HG03064 (cell line): ENCODE results near the gene ERC2.
A peak's percentile ranks its signal among the peaks of the same experiment; 100 is the strongest.
"Not testable (repeated sequence)": the region's sequence is repeated elsewhere in the genome, so short reads cannot be mapped to it uniquely, and the experiment has no call there.

ENCODE experiments used
- ATAC-seq: cut with Tn5 transposase; IDR thresholded peaks from one replicate; pipeline ENCODE4 v1.9.1; 2021; ENCODE audit warnings: low read depth; ENCODE audit not compliant: unreplicated experiment

Gene ERC2

DNA sequence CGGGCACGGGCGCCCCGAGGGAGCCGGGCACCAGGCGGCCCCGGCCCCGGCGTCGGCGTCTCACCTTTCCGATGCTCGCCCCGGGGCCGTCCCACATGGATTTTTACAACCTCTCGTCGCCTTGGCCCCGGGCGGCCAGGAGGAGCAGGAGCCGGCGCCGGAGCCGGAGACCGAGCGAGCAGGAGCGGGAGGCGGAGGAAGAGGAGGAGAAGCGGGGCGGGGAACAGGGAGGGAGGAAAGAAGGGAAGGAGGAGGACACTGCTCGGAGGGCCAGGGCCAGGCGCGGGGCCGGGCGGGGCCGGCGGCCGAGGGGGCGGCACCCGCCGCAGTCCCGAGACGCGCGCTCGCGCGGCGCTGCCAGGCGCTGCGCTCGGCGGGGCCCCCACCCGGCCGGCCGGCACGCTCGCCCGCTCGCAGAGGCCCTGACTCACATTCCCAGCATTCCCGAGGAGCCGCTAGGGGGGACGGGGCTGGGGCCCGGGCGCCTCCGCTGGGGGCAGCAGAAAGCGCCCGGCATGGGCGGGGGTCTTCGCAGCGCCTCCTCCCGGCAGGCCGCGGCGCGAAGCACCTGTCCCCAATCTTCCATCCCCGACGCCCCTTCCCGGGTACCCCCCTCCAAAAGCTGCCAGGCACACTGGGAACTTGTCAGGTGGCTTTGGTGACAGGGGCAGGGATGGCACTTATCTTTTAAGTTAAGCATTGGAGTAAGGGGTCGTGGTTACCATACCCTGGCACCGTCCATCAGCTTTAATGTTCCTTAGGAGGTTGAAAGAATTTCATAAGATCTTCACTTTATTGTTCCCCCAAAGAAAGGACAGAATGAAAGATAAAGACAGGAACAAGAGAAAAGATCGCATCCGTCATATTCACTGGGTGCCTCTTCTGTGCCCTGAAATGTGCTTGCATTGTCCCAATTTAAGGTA, at the start of gene ERC2:
Gene ERC2, minus strand, starts transcription at position 284 of the 923 bp plus-strand sequence.
- no peak for ATAC-seq

DNA sequence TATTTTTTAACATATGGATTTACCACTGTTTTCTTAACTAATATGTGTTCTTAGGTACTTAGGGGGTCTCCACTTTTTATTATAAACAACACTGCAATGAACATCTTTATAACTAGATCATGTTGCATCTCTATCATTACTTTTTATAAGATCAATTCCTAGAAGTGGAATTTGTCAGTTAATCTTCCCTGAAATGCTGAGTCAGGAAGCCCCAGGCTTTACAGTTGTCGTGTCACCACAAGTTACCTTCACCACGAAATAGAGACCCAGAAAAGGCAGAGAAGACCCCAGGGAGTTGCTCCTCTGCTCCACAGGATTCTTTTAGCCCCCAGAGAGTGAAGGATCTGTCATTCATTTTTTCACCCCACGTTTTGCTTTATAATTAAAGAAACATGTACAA, 34.5 kb upstream of the ERC2 start:
- ATAC-seq, result no peak

DNA sequence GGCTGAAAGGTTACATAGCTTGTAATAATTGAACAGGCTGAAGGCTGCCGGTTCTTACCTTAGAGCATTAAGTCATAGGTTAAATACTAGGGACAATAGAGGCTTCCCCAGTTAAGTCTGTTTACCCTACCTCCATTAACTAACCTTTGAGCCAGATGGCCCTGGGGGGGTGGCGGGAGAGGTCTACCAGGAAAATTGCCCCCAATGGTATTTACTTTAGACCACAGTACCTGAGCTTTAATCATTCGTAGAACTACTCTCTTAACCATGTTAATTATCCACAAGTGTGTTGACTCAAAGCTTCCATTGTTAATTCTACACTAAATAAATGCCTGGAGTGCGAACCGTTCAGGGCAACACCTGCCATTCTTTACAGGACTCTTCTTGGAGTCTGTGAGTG, 28.1 kb upstream of the ERC2 start:
- not testable (repeated sequence) for ATAC-seq

DNA sequence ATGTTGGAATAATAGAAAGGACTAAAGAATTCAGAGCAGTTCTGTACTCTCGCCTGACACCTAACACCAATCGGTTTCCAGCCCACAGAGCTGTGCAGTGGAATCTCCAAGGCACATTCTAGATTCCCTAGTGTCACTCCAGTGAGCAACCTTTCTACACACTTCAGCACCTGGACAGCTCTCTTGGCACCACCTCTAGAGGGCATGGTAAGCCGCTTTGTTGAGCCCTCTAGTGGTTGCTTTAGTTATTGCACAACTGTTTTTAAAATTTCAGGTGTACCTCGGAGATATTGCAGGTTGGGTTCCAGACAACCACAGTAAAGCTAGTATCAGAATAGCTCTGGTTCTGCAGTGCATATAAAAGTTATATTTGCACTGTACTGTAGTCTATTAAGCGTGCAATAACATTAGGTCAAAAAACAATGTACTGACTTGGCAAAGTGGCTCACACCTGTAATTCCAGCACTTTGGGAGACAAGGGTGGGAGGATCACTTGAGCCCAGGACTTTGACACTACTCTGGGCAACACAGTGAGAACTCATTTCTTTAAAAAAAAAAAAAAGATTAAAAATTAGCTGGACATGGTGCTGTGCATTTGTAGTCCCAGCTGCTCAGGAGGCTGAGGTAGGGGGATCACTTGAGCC, 26.5 kb upstream of the ERC2 start:
- ATAC-seq, result peak; percentile 98

DNA sequence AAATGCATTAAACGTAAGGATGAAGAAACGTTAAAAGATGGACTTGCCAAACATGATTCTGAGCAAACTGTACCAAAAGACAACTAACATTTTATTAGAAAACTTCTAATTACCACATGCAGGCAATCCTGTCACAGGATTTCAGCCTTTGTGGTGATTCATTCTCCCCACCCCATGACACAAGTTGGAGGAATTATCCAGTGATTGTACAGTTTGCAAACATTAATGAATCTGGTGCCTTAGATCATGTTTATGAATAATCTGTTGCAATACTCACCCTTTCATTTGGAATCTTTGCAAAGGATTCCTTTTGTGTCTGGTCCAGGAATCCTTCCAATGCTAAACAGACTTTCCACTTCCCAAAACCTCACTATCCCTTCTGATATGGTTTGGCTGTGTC, 23.3 kb upstream of the ERC2 start:
- no peak for ATAC-seq

DNA sequence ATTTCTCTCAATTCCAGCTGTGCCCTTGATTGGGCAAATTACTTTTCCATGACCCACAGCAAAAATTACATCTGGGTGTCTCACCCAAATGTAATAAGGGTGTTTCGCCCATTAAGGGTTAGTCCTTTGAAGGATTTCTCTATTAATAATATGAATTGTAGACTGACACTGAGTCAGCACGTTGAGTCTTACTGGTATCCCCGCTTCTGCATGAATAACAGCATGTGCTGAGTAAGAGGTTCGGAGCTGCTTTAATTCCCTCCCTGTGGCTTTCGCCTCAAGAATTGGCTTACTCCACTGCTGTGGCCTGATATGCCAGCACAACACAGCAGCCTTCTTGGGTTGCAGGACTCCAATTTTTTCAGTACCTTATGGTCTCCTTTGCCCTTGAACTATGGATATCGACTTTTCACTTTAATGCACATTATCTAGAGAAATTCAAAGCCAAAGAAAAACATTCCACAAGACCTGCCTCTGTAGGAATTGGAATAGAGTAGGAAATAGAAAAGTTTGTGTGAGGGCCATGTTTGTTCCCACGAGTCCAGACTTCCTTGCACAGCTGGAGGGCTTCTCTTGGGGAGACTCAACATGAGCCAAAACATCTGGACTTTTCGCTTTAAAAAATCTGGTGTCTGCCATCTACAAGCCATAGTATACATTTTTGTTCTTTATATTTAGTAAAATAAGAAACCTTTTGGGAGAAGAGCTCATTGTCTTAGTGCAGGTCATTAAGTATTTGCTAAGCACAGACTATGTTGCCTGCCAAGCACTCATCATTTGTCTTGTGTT, 20.7 kb upstream of the ERC2 start:
- no peak for ATAC-seq

DNA sequence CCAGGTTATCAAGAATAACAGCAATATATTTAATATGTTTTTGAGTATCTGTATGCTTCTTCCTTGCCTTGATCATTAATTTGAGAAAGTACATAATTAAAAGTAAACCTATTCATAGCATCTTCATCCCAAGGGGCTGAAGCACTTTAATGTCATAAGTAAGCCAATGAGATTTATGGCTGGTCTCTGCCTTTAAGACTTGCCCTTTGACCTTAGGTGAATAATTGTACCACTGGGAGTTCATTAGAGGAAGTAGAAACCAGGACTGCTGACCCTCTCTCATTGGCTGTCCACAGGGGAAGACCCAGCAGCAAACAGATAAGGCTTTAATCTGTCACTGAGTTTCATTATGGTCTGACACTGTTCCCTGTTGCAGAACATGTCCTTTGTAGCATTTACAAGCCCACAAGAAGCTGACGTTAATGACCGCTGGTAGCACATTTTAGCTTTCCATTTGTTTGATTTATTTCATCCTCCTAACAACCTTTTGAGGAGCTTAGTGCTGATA, 16.3 kb upstream of the ERC2 start:
- no peak for ATAC-seq

DNA sequence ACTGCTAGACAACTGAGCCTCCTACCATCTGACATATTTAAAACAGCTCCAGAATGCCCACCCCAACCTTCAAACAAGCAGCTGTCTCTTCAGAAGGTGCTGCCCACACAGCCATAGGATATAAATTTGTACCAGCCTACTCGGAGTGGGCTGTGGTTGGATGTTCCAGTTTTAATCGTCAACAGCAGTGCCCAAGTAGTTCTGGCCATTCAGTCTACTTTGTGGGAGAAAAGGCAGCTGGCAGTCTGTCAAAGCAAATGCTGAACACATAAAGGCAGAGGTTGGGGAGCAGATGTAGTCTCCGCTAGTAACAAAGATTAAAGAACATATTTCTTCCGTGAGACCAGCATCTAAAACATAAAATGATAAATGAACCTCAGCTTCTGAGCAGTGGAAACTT, 15.9 kb upstream of the ERC2 start:
- ATAC-seq, result no peak

DNA sequence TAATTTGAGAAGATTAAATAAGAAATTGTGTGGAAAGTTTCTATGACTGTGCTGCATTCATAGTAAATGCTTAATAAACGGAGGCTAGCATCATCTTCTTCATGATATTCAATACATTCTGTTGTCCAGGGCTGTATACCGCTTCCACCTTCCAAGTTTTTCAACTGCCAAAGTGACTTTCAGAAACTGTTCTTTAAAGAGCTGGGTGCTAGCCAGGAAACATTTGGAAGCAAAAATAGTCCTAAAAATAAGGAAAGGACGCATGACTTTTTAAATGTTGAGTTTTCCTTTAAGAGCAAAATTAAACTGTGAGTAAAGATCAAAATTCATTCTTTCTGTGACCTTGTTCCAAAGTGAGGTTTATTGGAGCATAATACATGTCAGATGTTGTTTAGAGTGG, 9.4 kb upstream of the ERC2 start:
- ATAC-seq, result no peak

DNA sequence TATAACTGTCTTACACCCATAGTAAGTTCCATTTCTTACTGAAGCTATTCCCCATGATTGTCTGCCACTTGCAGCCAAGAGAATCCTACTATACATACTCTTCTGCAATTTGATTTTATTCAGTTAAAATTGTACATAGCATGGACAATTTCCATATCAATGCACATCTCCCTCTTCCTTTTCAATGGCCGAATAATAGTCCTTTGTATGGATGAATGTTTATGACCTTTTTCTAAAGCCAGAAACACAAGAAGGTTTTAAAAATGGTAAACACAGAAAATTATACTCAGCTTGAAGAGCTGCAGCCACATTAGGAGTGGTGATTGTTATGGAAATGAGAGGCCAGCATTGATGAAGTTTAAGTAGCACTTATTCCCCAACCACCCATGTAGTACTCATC, 8.5 kb upstream of the ERC2 start:
- ATAC-seq, result no peak

DNA sequence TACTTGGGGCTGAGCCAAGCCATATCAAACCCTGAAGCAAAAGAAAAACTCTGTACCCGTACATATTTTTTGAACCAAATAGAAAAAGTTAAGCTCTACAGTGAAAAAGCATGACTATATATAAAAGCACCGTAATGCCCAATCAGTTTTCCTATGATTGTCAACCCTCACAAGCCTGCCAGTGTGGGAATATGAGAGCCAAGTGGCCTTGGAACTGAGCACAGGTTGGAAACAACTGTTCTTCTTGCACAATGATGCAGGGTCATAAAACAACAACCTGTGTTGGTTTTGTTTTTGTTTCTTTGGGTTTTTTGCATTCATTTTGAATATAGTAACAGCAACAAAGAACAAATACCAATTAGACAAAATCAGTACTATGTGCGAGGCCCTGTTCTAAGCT, 3.5 kb upstream of the ERC2 start:
- ATAC-seq, result no peak

DNA sequence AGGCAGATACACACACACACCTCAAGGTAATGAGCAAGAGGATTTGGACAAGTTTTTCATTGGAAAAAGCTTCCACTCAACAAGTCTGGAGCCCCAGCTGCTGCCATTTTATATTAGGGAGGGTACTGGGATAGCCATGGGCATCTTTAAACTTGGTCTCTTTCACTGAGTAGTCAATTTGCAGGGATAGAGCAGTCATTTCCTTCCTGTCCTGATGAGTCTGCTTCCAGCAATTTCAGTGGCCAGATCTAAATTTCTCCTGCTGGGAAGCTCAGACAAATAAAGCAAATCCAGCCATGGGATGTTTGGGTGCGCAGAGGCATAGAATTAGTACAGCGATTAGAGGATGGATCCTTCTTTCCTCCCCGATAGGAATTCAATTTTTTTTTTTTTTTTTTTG, 874 bp upstream of the ERC2 start:
- no peak for ATAC-seq

DNA sequence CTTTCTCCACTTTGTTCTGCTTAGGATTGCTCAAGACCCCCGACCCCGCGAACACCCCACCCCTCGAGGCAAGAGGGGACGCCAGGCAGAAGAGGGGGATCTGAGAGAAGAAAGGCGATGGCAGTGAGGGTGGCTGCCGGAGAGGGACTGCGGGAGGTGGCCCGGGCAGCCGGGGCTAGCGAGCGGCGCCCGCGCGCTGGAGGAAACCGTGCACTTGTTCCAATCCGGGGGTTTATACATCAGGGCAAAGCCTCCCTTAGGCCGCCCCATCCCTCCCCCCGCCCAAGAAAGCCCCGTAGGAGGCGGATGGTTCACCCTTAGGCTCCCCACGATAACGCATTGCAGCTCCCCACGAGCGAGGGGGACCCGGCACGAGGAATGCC, 475 bp downstream of the ERC2 start:
- no peak for ATAC-seq

DNA sequence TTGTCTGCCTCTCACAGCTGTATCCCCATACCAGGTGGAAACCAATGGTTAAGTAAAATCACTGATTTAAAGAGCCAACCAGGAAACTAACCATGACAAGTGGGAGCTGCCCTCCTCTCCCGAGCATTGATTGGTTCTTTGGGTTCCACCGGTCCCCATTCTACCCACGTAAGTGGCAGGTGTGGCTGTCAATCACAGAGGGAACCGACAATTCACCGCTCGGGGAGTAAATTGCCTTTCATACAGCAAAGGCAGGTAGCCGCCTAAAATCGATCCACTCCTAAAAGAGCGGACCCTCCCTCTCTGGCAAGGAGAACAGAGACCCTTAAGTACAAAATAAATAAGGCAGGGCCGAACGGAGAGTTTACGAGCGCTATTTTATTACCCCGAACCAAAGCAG, 1.2 kb downstream of the ERC2 start:
- ATAC-seq, result no peak

DNA sequence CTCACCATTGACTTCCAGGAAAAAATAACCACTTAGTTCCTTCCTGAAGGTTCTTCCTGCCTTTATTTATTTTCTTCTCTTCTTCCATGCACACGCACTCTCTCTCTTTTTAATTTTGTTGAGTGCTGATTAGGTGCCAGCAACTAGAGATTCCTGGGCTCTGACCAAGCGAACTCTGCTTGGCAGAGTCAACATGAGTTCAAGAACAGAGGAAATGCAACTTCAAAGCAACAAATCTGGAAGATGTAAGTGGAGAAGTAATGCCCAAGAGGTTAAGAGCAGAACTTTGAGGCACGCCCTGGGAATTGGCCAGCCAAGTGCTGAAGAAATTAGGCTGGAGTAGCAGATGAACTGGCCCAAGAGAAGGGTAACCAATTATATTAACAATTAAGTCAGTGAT, 8.5 kb downstream of the ERC2 start:
- no peak for ATAC-seq

DNA sequence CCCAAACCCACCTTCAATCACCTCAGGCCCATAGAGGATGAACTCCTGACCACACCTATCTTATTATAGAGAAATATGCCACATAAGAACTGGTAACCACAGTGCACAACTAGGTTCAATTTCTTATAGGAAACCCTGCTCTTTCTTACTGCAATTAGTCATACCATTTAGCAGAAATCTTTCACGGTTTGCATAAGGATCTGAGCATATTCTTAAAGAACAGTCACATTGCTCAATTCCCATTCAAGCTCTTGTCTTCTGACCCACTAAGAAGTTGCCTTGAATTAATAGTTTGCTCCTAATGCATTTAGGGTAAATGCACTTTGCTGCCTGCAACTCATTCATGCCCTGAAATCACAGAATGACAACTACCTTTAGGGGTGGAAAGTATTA, 9.2 kb downstream of the ERC2 start:
- no peak for ATAC-seq

DNA sequence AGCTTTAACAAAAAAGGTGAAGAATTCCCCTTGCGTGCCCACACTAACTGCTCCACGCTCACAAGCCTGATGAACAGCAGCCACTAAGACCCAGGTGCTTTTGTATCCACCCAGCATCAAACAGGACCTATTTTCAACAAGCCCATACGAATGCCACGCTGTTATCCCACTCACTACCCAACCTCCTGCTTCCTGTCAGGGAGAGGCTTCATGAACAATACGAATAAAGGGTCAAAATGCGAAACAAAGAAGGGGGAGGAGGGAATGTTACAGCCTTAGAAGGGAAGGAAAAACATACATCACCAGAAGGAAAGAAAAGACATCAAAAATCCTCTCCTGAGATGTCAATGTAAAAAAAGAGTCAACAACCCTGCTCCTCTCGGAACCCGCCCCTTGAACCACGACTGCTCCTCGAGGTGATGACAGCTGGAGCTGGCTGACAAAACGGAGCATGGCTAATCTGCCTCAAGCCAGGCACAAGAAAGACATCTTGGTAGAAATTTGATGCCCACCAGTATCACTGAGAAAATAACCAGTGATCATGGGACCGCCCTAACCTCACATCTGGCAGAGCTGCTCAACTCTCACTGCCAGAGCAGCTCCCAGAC, 9.7 kb downstream of the ERC2 start:
- ATAC-seq, result no peak

DNA sequence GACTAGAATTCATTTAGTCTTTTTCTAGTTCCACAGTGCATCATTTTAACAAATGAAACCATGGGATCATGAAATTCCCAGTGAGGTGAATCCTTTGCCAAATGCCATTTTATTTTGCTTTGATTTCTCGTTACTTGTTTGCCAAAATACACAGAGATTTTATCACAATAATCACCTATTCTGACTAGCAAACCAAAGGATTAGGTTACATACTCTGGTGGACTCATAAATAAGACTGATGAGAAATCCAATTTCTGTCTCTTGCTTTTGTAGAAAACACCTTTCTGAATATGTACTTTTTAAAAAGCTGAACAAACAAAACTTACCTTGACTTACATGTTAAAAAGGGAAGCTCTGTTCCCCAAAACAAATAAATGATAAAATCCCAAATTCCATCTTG, 12.2 kb downstream of the ERC2 start:
- ATAC-seq, result no peak

DNA sequence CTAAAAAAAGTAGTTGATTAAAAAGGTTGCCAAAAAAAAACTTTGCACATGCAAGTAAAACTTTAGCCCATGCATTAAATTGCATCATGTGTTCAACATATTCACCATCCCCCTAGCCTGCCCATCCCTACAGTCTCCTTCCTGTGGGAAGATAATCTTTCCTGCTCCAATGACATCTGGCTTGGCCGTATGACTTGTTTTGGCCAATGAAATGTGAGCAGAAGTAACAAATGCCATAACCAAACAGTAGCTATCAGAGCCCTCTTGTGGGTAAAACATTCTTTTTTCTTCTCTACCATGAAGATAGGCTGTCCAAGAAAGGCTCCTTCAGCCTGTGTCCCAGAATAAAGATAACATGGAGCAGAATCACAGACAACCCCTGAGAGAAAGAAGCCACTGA, 15.3 kb downstream of the ERC2 start:
- ATAC-seq, result no peak

DNA sequence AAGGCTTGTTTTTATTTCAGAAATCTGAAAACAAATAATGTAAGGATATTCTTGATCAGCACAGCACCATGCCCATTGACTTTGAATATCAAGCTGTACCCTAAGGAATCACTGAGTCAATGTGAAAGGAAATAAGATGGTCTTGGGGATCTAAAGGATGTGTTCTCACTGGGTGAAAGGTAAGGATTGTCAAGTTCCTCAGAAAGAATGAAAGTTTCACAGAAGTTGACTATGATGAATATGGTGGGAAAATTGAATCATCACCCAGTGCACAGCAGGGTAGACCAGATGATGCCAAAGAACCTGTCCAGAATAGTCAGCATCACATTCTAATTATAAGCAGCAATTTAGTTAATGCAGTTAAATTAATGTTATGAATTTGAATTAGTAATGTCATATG, 16.2 kb downstream of the ERC2 start:
- ATAC-seq, result no peak

DNA sequence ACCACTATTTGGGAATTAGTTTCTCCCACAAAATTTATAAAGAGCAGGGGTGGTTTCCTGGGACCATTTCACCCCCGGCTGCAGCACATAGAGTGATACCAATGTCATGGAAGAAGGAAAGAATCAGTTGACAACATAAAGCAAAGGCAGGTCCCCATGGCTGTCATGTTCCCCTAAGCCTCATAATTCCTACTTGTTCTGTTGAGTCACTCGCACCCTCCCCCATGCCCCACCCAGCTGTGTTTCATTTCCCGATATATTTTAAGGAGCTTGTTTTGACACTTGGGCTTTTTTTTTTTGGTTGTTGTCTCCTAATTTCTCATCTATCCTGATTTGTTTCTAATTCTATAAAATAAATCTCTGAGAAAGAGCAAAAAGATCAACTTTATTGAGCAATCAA, 24.9 kb downstream of the ERC2 start:
- no peak for ATAC-seq
